Liver (tissue), 3 donors: Measurements from ENCODE around the gene EMC6.

ENCODE experiments used
- RAD21 ChIP-seq, 2 donors: IDR thresholded peaks; 2 replicates each; pipeline ENCODE4 v1.6.1; 2016; ENCODE audit warnings: antibody characterized with exemption in 2 of 2, mild to moderate bottlenecking in 2 of 2
- TF ChIP-seq, protein P1 (sequence below): IDR thresholded peaks from 2 replicates; pipeline ENCODE4 v1.6.1; 2016; ENCODE audit warnings: antibody characterized with exemption, mild to moderate bottlenecking
- TF ChIP-seq, protein P2 (sequence below): fragments of 150-350 bp; IDR thresholded peaks from 2 replicates; pipeline ENCODE4 v1.5.1; 2017; ENCODE audit warnings: improper control_type of control experiment, low read depth, low read length; ENCODE audit not compliant: missing input control
- donor health status: healthy.
- donor health status: healthy.

DNA sequence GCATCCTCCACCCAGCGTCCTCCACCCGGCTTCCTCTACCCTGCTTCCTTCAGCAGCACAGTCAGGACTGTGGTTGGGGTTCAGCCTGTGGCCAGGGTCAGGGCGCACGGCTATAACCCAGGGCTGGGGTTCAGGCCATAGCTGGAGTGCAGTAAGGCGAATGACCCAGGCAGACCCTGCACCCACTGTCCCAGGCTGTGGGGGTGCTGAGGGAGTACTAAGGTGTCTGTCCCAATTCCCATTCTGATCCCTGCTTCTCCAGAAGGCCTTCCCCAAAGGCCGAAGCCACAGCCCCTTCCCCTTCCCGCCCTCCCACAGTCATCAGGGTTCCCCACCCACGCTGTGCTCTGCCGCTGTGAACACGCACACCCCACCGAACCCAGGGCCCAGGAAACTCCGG lies 12.4 kb downstream of the EMC6 start:
- TF ChIP-seq, protein P1, sequence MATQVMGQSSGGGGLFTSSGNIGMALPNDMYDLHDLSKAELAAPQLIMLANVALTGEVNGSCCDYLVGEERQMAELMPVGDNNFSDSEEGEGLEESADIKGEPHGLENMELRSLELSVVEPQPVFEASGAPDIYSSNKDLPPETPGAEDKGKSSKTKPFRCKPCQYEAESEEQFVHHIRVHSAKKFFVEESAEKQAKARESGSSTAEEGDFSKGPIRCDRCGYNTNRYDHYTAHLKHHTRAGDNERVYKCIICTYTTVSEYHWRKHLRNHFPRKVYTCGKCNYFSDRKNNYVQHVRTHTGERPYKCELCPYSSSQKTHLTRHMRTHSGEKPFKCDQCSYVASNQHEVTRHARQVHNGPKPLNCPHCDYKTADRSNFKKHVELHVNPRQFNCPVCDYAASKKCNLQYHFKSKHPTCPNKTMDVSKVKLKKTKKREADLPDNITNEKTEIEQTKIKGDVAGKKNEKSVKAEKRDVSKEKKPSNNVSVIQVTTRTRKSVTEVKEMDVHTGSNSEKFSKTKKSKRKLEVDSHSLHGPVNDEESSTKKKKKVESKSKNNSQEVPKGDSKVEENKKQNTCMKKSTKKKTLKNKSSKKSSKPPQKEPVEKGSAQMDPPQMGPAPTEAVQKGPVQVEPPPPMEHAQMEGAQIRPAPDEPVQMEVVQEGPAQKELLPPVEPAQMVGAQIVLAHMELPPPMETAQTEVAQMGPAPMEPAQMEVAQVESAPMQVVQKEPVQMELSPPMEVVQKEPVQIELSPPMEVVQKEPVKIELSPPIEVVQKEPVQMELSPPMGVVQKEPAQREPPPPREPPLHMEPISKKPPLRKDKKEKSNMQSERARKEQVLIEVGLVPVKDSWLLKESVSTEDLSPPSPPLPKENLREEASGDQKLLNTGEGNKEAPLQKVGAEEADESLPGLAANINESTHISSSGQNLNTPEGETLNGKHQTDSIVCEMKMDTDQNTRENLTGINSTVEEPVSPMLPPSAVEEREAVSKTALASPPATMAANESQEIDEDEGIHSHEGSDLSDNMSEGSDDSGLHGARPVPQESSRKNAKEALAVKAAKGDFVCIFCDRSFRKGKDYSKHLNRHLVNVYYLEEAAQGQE = no peak
- TF ChIP-seq, protein P2, sequence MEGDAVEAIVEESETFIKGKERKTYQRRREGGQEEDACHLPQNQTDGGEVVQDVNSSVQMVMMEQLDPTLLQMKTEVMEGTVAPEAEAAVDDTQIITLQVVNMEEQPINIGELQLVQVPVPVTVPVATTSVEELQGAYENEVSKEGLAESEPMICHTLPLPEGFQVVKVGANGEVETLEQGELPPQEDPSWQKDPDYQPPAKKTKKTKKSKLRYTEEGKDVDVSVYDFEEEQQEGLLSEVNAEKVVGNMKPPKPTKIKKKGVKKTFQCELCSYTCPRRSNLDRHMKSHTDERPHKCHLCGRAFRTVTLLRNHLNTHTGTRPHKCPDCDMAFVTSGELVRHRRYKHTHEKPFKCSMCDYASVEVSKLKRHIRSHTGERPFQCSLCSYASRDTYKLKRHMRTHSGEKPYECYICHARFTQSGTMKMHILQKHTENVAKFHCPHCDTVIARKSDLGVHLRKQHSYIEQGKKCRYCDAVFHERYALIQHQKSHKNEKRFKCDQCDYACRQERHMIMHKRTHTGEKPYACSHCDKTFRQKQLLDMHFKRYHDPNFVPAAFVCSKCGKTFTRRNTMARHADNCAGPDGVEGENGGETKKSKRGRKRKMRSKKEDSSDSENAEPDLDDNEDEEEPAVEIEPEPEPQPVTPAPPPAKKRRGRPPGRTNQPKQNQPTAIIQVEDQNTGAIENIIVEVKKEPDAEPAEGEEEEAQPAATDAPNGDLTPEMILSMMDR = no peak
- no peak for TF ChIP-seq RAD21 (IDR thresholded peaks at IDR 0.05)
